Liver (tissue), 9 donors: ENCODE measurements around the gene SFMBT2. TPM values are rescaled to one million over a fixed set of nuclear protein-coding genes. Genes with fewer than 3 reads are reported as not detected.

Experiments
- DNase-seq: peaks from one replicate; pipeline ENCODE4 v3.0.0-alpha.2; 2017; ENCODE audit warnings: low spot score
- H3K27ac ChIP-seq, 2 donors: one replicate each; pipeline ENCODE4 v1.7.0; 2013; ENCODE audit warnings: inconsistent platforms in 2 of 2, low read length in 2 of 2, control low read depth in 1 of 2, low read depth in 1 of 2, mild to moderate bottlenecking in 1 of 2
- H3K27me3 ChIP-seq, 4 donors: one replicate each; pipeline versions ENCODE4 v1.6.1 to v1.7.0; 2013; ENCODE audit warnings: low read length in 3 of 4, inconsistent platforms in 1 of 4, mild to moderate bottlenecking in 1 of 4, moderate library complexity in 1 of 4; ENCODE audit not compliant: control insufficient read depth in 4 of 4, insufficient read depth in 4 of 4
- H3K36me3 ChIP-seq, 4 donors: one replicate each; pipeline versions ENCODE4 v1.6.1 to v1.7.0; 2013; ENCODE audit warnings: low read length in 3 of 4, mild to moderate bottlenecking in 3 of 4, low read depth in 1 of 4, moderate library complexity in 1 of 4; ENCODE audit not compliant: control insufficient read depth in 4 of 4, insufficient read depth in 3 of 4
- H3K4me1 ChIP-seq, 4 donors: one replicate each; pipeline versions ENCODE4 v1.6.1 to v1.7.0; 2013; ENCODE audit warnings: low read length in 3 of 4, mild to moderate bottlenecking in 3 of 4, moderate library complexity in 1 of 4; ENCODE audit not compliant: control insufficient read depth in 4 of 4, insufficient read depth in 4 of 4
- H3K4me3 ChIP-seq, 3 donors: one replicate each; pipeline versions ENCODE4 v1.6.1 to v1.7.0; 2013; ENCODE audit warnings: low read length in 3 of 3, control low read depth in 1 of 3, low read depth in 1 of 3, mild to moderate bottlenecking in 1 of 3
- H3K9ac ChIP-seq, 2 donors: one replicate each; pipeline ENCODE4 v1.7.0; 2013; ENCODE audit warnings: low read length in 2 of 2, mild to moderate bottlenecking in 2 of 2, moderate library complexity in 2 of 2, control low read depth in 1 of 2, low read depth in 1 of 2
- H3K9me3 ChIP-seq, 4 donors: one replicate each; pipeline versions ENCODE4 v1.6.1 to v1.7.0; 2013; ENCODE audit warnings: low read length in 3 of 4; ENCODE audit not compliant: control insufficient read depth in 4 of 4
- ATF3 ChIP-seq: IDR thresholded peaks from 2 replicates; pipeline ENCODE4 v1.6.1; 2016; ENCODE audit warnings: antibody characterized with exemption
- FOXA1 ChIP-seq: IDR thresholded peaks from 2 replicates; pipeline ENCODE4 v1.6.1; 2016; ENCODE audit warnings: antibody characterized with exemption
- FOXA2 ChIP-seq: IDR thresholded peaks from 2 replicates; pipeline ENCODE4 v1.6.1; 2016; ENCODE audit warnings: antibody characterized with exemption
- GABPA ChIP-seq, 2 donors: IDR thresholded peaks in 1 of 2; conservative IDR thresholded peaks in 1 of 2; 2 replicates each; pipeline ENCODE4 v1.6.1; 2016; ENCODE audit warnings: antibody characterized with exemption in 2 of 2, mild to moderate bottlenecking in 1 of 2, moderate library complexity in 1 of 2
- HNF4A ChIP-seq, 2 donors: conservative IDR thresholded peaks; 2 replicates each; pipeline ENCODE4 v1.6.1; 2016; ENCODE audit warnings: antibody characterized with exemption in 2 of 2, mild to moderate bottlenecking in 2 of 2
- HNF4G ChIP-seq: IDR thresholded peaks from 2 replicates; pipeline ENCODE4 v1.6.1; 2016; ENCODE audit warnings: antibody characterized with exemption
- JUND ChIP-seq, 2 donors: IDR thresholded peaks; 2 replicates each; pipeline ENCODE4 v1.6.1; 2016; ENCODE audit warnings: antibody characterized with exemption in 2 of 2
- MAX ChIP-seq: IDR thresholded peaks from 2 replicates; pipeline ENCODE4 v1.6.1; 2016; ENCODE audit warnings: antibody characterized with exemption
- NR2F2 ChIP-seq: IDR thresholded peaks from 2 replicates; pipeline ENCODE4 v1.6.1; 2016; ENCODE audit warnings: antibody characterized with exemption
- RAD21 ChIP-seq, 2 donors: IDR thresholded peaks; 2 replicates each; pipeline ENCODE4 v1.6.1; 2016; ENCODE audit warnings: antibody characterized with exemption in 2 of 2, mild to moderate bottlenecking in 2 of 2
- REST ChIP-seq: IDR thresholded peaks from 2 replicates; pipeline ENCODE4 v1.6.1; 2016; ENCODE audit warnings: antibody characterized with exemption, mild to moderate bottlenecking
- RXRA ChIP-seq, 2 donors: IDR thresholded peaks; 2 replicates each; pipeline ENCODE4 v1.6.1; 2017 to 2018; ENCODE audit warnings: antibody characterized with exemption in 2 of 2, mild to moderate bottlenecking in 1 of 2
- SP1 ChIP-seq: IDR thresholded peaks from 2 replicates; pipeline ENCODE4 v1.6.1; 2018; ENCODE audit warnings: antibody characterized with exemption, mild to moderate bottlenecking
- TAF1 ChIP-seq: conservative IDR thresholded peaks from 2 replicates; pipeline ENCODE4 v1.6.1; 2016; ENCODE audit warnings: antibody characterized with exemption, mild to moderate bottlenecking
- YY1 ChIP-seq: IDR thresholded peaks from 2 replicates; pipeline ENCODE4 v1.6.1; 2016; ENCODE audit warnings: antibody characterized with exemption, mild to moderate bottlenecking
- WGBS: extraction: QIAGEN DNeasy Blood & Tissue Kit; methylation state at CpG from one replicate; pipeline ENCODE4 v1.1.7; 2013; 5-methylcytosine and 5-hydroxymethylcytosine counted together
- polyA plus RNA-seq, 2 donors: library from polyadenylated mRNA; stranded (reverse) in 1 of 2; unstranded in 1 of 2; fragments of 200-250 nt in 1 of 2; fragments of >200 nt in 1 of 2; fragmentation: Nextera tagmentation in 1 of 2; extraction: Ambion mirVana in 1 of 2; gene quantifications; one replicate each; pipeline versions ENCODE4 v1.2.1 to v1.2.3, GENCODE V29; 2013 to 2015
- total RNA-seq, 2 donors: library from RNA; depleted of rRNA; stranded (reverse); fragments of >200 nt; gene quantifications; one replicate each; pipeline ENCODE4 v1.2.3, GENCODE V29; 2014
- TF ChIP-seq, protein P1 (sequence below): fragments of 150-350 bp; IDR thresholded peaks from 2 replicates; pipeline ENCODE4 v1.5.1; 2017; ENCODE audit warnings: improper control_type of control experiment, low read depth, low read length; ENCODE audit not compliant: missing input control
- TF ChIP-seq, protein P2 (sequence below): IDR thresholded peaks from 2 replicates; pipeline ENCODE4 v1.6.1; 2016; ENCODE audit warnings: antibody characterized with exemption
- donor health status: healthy.
- donor health status: healthy.
- donor health status: healthy.
- donor health status: healthy.
- donor health status: healthy.

The SFMBT2 gene
- total and polyA plus RNA-seq, 4 donors = 0.46 to 2.8 (median 1.5) TPM

GRCh38 chr10:7231509-7232414, 179.1 kb downstream of the SFMBT2 start:
- no peak for DNase-seq
- 49% methylated on average over 9 of the region's 9 CpGs for WGBS
- H3K36me3 ChIP-seq = no peaks in the 10 kb centered on the region

More at GRCh38 chr10:7231509-7232414, 179.1 kb downstream of the SFMBT2 start:
- no peak overlapping the region for H3K9ac ChIP-seq
- H3K27ac ChIP-seq = no peak overlapping the region
- H3K9me3 ChIP-seq = peaks cover 0 to 7% (median 0%) of the 10 kb centered on the region in 4 donors
- TF ChIP-seq JUND (IDR thresholded peaks at IDR 0.05) (peak in 1 of 2 donors; percentile 16), NR2F2 (peak; percentile 47), REST (peak; percentile 26), RAD21 (IDR thresholded peaks at IDR 0.05) (no peak), SP1 (peak; percentile 53), FOXA1 (peak; percentile 26), FOXA2 (peak; percentile 20), YY1 (no peak), MAX (no peak), HNF4A (conservative IDR thresholded peaks at IDR 0.05) (peak; percentile 31 to 74), TAF1 (no peak), HNF4G (no peak), ATF3 (no peak), RXRA (IDR thresholded peaks at IDR 0.05) (peak; percentile 68 to 83), GABPA (IDR thresholded peaks at IDR 0.05 in 1 of 2, conservative IDR thresholded peaks at IDR 0.05 in 1 of 2) (no peak)
- TF ChIP-seq, protein P1, sequence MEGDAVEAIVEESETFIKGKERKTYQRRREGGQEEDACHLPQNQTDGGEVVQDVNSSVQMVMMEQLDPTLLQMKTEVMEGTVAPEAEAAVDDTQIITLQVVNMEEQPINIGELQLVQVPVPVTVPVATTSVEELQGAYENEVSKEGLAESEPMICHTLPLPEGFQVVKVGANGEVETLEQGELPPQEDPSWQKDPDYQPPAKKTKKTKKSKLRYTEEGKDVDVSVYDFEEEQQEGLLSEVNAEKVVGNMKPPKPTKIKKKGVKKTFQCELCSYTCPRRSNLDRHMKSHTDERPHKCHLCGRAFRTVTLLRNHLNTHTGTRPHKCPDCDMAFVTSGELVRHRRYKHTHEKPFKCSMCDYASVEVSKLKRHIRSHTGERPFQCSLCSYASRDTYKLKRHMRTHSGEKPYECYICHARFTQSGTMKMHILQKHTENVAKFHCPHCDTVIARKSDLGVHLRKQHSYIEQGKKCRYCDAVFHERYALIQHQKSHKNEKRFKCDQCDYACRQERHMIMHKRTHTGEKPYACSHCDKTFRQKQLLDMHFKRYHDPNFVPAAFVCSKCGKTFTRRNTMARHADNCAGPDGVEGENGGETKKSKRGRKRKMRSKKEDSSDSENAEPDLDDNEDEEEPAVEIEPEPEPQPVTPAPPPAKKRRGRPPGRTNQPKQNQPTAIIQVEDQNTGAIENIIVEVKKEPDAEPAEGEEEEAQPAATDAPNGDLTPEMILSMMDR = no peak
- TF ChIP-seq, protein P2, sequence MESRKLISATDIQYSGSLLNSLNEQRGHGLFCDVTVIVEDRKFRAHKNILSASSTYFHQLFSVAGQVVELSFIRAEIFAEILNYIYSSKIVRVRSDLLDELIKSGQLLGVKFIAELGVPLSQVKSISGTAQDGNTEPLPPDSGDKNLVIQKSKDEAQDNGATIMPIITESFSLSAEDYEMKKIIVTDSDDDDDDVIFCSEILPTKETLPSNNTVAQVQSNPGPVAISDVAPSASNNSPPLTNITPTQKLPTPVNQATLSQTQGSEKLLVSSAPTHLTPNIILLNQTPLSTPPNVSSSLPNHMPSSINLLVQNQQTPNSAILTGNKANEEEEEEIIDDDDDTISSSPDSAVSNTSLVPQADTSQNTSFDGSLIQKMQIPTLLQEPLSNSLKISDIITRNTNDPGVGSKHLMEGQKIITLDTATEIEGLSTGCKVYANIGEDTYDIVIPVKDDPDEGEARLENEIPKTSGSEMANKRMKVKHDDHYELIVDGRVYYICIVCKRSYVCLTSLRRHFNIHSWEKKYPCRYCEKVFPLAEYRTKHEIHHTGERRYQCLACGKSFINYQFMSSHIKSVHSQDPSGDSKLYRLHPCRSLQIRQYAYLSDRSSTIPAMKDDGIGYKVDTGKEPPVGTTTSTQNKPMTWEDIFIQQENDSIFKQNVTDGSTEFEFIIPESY = peak; percentile 26
- peaks cover 0 to 5% (median 3%) of the 10 kb centered on the region in 4 donors for H3K4me1 ChIP-seq
- H3K4me3 ChIP-seq = no peak overlapping the region
- H3K27me3 ChIP-seq = peaks cover 0 to 2% (median 0%) of the 10 kb centered on the region in 4 donors
